HUES64 (cell line): Measurements from ENCODE around the gene DTNBP1.

Source experiments
- H3K27ac ChIP-seq: 2 replicates; pipeline ENCODE4 v1.7.0; 2013; ENCODE audit warnings: low read depth, low read length, inconsistent platforms
- H3K27me3 ChIP-seq: 2 replicates; pipeline ENCODE4 v1.6.1; 2013; ENCODE audit warnings: mild to moderate bottlenecking, low read length; ENCODE audit not compliant: insufficient read depth
- H3K36me3 ChIP-seq: 2 replicates; pipeline ENCODE4 v1.6.1; 2013; ENCODE audit warnings: mild to moderate bottlenecking, low read length; ENCODE audit not compliant: insufficient read depth
- H3K4me1 ChIP-seq: 2 replicates; pipeline ENCODE4 v1.6.1; 2013; ENCODE audit warnings: mild to moderate bottlenecking, low read length, moderate library complexity; ENCODE audit not compliant: insufficient read depth
- H3K4me3 ChIP-seq: 2 replicates; pipeline ENCODE4 v1.5.1; 2013; ENCODE audit warnings: mild to moderate bottlenecking, low read length, moderate library complexity
- H3K9ac ChIP-seq: 2 replicates; pipeline ENCODE4 v1.6.1; 2013; ENCODE audit warnings: mild to moderate bottlenecking, low read depth, low read length
- H3K9me3 ChIP-seq: 2 replicates; pipeline ENCODE4 v1.6.1; 2013; ENCODE audit warnings: low read depth, low read length; ENCODE audit not compliant: insufficient read depth
- WGBS: fragments of 150-250, 120-280 bp; methylation state at CpG from one replicate; pipeline ENCODE4 v1.1.7; 2013; ENCODE audit warnings: missing lambda C conversion rate; 5-methylcytosine and 5-hydroxymethylcytosine counted together

DTNBP1 gene

DNA sequence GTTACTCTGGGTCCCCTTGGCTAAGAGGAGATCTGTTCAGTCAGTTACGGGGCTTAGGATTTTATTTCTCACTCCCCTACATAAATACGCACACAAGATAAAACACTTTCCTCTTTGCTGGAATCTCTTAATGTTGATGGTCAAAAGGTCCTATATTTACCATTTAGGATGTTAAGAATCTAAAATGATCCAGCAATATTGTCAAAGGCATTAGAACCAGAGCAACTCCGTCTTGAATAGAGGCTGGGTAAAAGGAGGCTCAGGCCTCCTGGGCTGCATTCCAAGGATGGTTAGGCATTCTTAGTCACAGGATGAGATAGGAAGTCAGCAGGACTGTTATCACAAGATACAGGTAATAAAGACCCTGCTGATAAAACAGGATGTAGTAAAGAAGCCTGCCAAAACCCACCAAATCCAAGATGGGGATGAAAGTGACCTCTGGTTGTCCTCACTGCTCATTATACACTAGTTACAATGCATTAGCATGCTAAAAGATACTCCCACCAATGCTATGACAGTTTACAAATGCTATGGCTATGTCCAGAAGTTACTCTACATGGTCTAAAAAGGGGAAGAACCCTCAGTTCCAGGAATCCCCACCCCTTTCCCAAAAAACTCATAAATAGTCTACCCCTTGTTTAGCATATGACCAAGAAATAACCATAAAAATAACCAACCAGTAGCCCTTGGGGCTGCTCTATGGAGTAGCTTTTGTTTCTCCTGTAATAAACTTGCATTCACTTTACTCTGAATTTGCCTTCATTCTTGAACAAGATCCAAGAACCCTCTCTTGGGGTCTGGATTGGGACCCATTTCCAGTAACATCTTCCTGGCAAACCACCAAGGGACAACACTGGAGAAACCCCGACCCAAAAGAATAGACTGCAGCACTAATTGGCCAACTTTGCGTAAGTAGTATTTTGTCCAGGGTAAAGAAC is 107.5 kb downstream of the DTNBP1 start:
- 93% methylated on average over 5 of the region's 5 CpGs for WGBS
- H3K27ac ChIP-seq = no peak overlapping the region
- H3K36me3 ChIP-seq = no peaks in the 10 kb centered on the region
- no peak overlapping the region for H3K4me3 ChIP-seq
- no peaks in the 10 kb centered on the region for H3K9me3 ChIP-seq
- no peaks in the 10 kb centered on the region for H3K27me3 ChIP-seq
- H3K9ac ChIP-seq = no peak overlapping the region
- H3K4me1 ChIP-seq = peaks cover 34% of the 10 kb centered on the region

- Histone ChIP-seq H3K27me3 (no peaks in the 10 kb centered on the region), H3K27ac (no peak overlapping the region), H3K36me3 (no peaks in the 10 kb centered on the region), H3K9me3 (no peaks in the 10 kb centered on the region), H3K4me1 (peaks cover 36% of the 10 kb centered on the region), H3K9ac (no peak overlapping the region), H3K4me3 (no peak overlapping the region)
- 93% methylated on average over 6 of the region's 6 CpGs for WGBS
Observed at GRCh38 chr6:15554728-15555100, 108.1 kb downstream of the DTNBP1 start.

- H3K27me3 ChIP-seq = no peaks in the 10 kb centered on the region
- H3K36me3 ChIP-seq = no peaks in the 10 kb centered on the region
- H3K27ac ChIP-seq = no peak overlapping the region
- peaks cover 39% of the 10 kb centered on the region for H3K4me1 ChIP-seq
- no peaks in the 10 kb centered on the region for H3K9me3 ChIP-seq
- no peak overlapping the region for H3K9ac ChIP-seq
- WGBS = 82% methylated on average over 4 of the region's 4 CpGs
- no peak overlapping the region for H3K4me3 ChIP-seq
Observed at GRCh38 chr6:15553736-15554294, 109.0 kb downstream of the DTNBP1 start.

- no peaks in the 10 kb centered on the region for H3K9me3 ChIP-seq
- no peak overlapping the region for H3K4me3 ChIP-seq
- H3K4me1 ChIP-seq = peaks cover 39% of the 10 kb centered on the region
- H3K36me3 ChIP-seq = no peaks in the 10 kb centered on the region
- 75% methylated on average over 1 of the region's 2 CpGs for WGBS
- H3K27ac ChIP-seq = no peak overlapping the region
- H3K9ac ChIP-seq = no peak overlapping the region
- no peaks in the 10 kb centered on the region for H3K27me3 ChIP-seq
Observed at GRCh38 chr6:15553031-15553430, 109.8 kb downstream of the DTNBP1 start.

- 79% methylated on average over 6 of the region's 6 CpGs for WGBS
- no peak overlapping the region for H3K4me3 ChIP-seq
Observed at GRCh38 chr6:15551798-15552197, 111.0 kb downstream of the DTNBP1 start.

DNA sequence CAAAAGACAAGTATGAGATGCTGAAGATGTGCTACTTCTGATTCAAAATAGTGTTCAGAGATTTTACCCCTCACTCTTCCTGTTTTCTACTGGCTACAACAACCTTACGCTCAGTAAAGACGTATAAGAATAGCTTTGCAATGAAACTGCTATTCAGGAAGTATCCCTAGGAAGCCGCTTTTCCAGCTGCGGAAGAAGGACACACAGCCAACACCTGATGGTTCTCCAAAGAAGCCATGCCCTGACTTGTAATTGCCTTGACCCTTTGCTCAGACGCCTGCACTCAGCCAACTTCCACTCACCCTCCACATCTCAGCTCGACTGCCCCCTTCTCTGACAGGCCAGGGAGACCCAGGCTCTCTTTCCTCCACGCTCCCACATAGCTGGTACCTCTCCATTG is 111.6 kb downstream of the DTNBP1 start:
- no peaks in the 10 kb centered on the region for H3K9me3 ChIP-seq
- H3K4me3 ChIP-seq = no peak overlapping the region
- no peak overlapping the region for H3K27ac ChIP-seq
- peaks cover 52% of the 10 kb centered on the region for H3K4me1 ChIP-seq
- H3K27me3 ChIP-seq = no peaks in the 10 kb centered on the region
- 90% methylated on average over 7 of the region's 7 CpGs for WGBS
- H3K36me3 ChIP-seq = no peaks in the 10 kb centered on the region
- H3K9ac ChIP-seq = no peak overlapping the region

More at GRCh38 chr6:15551798-15552197, 111.0 kb downstream of the DTNBP1 start:
- Histone ChIP-seq H3K4me1 (peaks cover 46% of the 10 kb centered on the region), H3K36me3 (no peaks in the 10 kb centered on the region), H3K27me3 (no peaks in the 10 kb centered on the region), H3K9ac (no peak overlapping the region), H3K27ac (no peak overlapping the region), H3K9me3 (no peaks in the 10 kb centered on the region)

DNA sequence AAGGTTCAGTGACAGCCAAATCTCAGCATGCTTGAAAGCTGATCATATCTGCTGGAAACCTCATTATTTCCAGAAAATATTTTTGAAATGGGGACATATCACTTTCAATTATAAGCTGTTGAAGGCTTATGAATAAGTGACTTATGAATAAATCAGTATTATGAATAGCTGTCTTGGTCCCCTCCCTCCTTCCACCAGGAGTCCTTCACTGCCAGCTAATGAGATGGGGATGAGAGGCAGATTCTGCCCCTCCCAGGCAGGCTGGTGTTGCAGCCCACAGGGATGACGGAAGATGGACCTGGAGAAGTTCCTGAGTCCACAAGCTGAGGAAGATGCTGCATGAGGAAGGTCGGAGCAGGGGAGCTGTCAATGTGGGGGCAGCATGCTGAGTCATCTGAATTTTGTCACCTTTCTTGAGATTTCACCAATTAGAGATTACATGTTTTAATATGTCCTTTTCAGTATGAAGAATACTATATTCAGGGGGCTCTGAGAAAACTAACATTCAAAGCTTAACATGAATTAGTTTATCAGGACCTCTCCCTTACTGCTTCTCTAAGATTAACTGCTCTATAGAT is 112.2 kb downstream of the DTNBP1 start:
- H3K36me3 ChIP-seq = no peaks in the 10 kb centered on the region
- no peak overlapping the region for H3K9ac ChIP-seq
- H3K27me3 ChIP-seq = no peaks in the 10 kb centered on the region
- peaks cover 50% of the 10 kb centered on the region for H3K4me1 ChIP-seq
- H3K4me3 ChIP-seq = no peak overlapping the region
- 86% methylated on average over 2 of the region's 2 CpGs for WGBS
- no peaks in the 10 kb centered on the region for H3K9me3 ChIP-seq
- H3K27ac ChIP-seq = no peak overlapping the region

DNA sequence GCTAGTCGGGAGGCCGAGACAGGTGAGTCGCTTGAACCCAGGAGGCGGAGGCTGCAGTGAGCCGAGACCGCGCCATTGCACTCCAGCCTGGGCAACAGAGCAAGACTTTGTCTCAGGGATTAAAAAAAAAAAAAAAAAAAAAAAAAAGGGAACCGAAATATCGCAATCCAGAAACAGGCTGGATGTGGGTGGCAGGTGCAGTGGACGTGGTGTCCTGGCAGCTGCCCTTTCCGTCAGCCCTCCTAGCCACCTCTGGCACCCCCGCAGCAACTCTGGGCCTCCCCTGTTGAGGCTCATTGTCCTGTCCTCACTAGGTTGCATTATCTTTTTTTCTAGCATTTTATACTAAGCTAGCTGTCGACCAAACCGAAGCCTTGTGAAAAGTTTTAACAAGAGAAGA is 113.5 kb downstream of the DTNBP1 start:
- Histone ChIP-seq H3K4me1 (peaks cover 40% of the 10 kb centered on the region), H3K9me3 (no peaks in the 10 kb centered on the region), H3K4me3 (no peak overlapping the region), H3K36me3 (no peaks in the 10 kb centered on the region), H3K9ac (no peak overlapping the region), H3K27ac (peak overlapping the region; percentile 31; the same call in 1 of the 2 replicates), H3K27me3 (no peaks in the 10 kb centered on the region)
- WGBS = 79% methylated on average over 14 of the region's 14 CpGs

- Histone ChIP-seq H3K4me1 (peaks cover 27% of the 10 kb centered on the region), H3K27me3 (no peaks in the 10 kb centered on the region), H3K9ac (no peak overlapping the region), H3K4me3 (no peak overlapping the region), H3K9me3 (no peaks in the 10 kb centered on the region), H3K27ac (no peak overlapping the region), H3K36me3 (no peaks in the 10 kb centered on the region)
- 87% methylated on average over 5 of the region's 5 CpGs for WGBS
Observed at GRCh38 chr6:15547400-15547799, 115.4 kb downstream of the DTNBP1 start.

- Histone ChIP-seq H3K9me3 (no peaks in the 10 kb centered on the region), H3K27ac (no peak overlapping the region), H3K4me1 (peaks cover 20% of the 10 kb centered on the region), H3K4me3 (no peak overlapping the region), H3K27me3 (no peaks in the 10 kb centered on the region), H3K36me3 (no peaks in the 10 kb centered on the region), H3K9ac (no peak overlapping the region)
- 81% methylated on average over 4 of the region's 5 CpGs for WGBS
Observed at GRCh38 chr6:15546591-15546990, 116.2 kb downstream of the DTNBP1 start.

GRCh38 chr6:15544321-15544900 is 118.4 kb downstream of the DTNBP1 start:
- H3K36me3 ChIP-seq = no peaks in the 10 kb centered on the region
- no peak overlapping the region for H3K27ac ChIP-seq
- no peak overlapping the region for H3K9ac ChIP-seq
- peaks cover 13% of the 10 kb centered on the region for H3K4me1 ChIP-seq
- no peak overlapping the region for H3K4me3 ChIP-seq
- H3K9me3 ChIP-seq = no peaks in the 10 kb centered on the region
- WGBS = 86% methylated on average over 4 of the region's 4 CpGs
- H3K27me3 ChIP-seq = no peaks in the 10 kb centered on the region
